T1000 (cell line): ENCODE data around the gene RP9.

Experiments
- DNase-seq: peaks from one replicate; lab custom pipeline; 2025; ENCODE audit warnings: mixed read lengths; lab: John Stamatoyannopoulos, UW

RP9 gene

GRCh38 chr7:33062023-33062781 lies 47.0 kb downstream of the RP9 start, which contains the start of gene NT5C3A:
TSS of gene NT5C3A (minus strand) at chr7:33062776. CDS start at chr7:33062705, 71 bp downstream.
- DNase-seq, result no peak

DNA sequence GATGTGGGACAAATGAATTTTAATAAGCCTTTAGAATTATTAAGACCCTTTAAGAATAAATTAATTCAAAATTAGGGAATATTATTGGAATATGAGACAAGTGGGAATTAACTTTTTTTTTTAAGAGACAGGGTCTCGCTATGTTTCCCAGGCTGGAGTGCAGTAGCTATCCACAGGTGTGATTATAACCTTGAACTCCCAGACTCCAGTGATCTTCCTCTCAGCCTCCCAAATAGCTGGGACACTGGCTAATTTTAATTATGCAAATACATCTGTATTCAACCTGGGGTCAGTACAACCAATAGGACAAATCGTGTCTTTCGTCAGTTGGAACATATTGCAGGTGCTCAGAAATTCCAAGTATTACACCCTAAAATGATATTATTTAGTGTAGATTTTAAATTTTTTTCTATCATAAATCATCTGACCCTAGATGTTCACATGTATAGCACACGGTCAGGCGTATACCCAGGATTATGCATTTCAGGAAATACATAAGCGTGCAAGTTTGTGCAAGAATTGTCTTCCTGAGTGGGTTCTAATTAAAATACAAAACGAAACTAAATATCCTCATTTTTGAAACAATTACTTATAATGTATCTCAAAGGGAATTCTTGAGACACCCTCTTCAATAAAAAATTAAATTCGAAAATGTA lies 47.8 kb downstream of the RP9 start:
- DNase-seq, result no peak

GRCh38 chr7:33059635-33060034 lies 49.6 kb downstream of the RP9 start:
- no peak for DNase-seq

DNA sequence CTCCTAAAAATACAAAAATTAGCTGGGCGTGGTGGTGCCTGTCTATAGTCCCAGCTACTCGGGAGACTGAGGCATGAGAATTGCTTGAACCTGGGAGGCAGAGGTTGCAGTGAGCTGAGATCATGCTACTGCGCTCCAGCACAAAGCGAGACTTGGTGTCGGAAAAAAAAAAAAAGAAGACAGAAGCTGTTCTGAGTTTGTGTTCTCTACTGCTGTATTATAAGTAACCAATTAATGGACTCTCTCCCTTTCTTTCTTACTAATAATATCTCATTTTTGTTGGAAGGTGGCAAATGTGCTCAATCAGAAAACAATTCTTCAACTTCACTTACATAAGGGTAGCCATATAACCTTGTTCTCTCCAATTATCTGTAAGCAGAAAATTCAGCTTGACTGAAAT lies 54.0 kb downstream of the RP9 start:
- DNase-seq, result no peak

- DNase-seq, result no peak
Observed at GRCh38 chr7:33054261-33054964, 54.8 kb downstream of the RP9 start.

DNA sequence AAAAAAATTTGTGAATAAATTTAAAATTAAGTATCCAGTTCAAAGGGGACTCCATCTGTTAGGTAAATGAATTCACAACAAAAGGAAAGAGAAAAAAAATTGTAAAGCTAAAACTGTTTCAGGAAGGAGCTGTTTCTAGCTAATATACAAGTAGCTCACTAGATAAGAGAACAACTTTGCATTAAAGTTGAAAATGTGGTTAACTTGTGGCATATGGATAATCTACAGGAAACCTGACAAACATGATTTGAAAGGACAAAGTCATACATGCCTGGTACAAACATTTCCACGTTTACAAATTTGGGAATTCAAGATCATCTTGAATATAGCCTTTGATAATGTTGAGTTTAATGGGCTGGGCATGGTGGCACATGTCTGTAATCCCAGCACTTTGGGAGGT lies 55.5 kb downstream of the RP9 start:
- no peak for DNase-seq

DNA sequence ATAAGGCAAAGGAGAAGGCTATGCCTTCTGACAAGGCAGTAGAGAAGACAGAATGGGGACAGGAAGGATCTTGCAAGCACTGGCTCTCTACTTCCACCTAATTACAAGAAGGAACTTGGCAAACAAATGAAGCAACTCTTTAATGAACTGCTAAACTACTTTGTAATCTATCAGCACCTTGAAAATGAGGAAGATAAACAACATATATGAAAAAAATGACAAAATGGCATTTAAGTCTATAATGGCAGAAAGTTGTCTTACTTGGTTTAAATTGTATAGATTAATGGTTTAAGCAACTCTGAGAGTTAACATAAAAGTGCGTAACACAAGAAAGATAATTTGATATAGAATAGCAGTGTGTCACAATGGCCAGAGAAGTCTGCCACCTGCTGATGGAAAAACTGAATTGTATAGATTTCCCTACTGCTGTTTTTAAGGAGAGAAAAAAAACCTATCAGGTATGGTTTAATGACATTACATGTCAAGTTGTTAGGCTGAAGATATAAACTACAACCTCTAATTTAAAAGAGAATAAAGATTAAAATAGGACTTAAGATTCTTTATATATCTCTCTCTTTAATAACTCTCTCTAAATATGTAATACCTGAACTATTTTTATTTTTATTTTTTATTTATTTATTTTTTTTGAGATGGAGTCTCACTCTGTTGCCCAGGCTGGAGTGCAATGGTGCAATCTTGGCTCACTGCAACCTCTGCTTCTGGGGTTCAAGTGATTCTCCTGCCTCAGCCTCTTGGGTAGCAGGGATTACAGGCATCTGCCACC lies 58.5 kb downstream of the RP9 start:
- no peak for DNase-seq

DNA sequence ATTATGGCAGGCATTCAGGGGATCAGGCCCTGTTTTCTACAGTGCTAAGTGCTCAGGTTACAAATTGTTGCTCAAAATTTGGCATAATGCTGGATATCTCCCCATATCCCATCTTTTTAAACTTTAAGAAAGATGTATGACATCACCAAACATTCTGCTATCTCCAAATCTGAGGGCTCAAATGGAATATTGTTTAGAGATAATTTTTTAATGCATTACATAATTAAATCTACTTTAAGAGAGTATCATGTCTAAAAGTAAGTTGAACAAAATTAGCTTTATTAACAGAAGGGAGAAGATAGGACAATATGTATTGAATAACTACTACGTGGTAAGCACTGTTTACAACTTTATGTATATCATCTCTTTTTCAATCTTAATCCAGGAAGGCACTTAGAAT lies 60.5 kb downstream of the RP9 start:
- DNase-seq, result no peak

DNA sequence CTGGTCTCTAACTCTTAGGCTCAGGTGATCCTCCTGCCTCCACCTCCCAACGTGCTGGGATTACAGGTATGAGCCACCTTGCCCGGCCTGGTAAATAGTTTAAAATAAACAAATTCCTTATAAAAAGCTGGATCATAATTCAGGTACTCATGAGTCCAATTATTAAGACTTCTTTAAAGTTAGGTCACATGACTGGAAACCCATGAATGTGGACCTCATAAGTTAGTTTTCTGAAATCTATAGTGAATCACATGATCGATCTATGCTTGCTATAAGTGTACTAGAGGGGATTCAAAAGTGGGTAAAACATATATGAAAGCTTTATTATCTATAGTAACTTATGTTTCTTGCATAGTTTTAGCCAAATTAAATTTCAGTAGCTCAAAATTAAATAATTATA lies 60.9 kb downstream of the RP9 start:
- no peak for DNase-seq

DNA sequence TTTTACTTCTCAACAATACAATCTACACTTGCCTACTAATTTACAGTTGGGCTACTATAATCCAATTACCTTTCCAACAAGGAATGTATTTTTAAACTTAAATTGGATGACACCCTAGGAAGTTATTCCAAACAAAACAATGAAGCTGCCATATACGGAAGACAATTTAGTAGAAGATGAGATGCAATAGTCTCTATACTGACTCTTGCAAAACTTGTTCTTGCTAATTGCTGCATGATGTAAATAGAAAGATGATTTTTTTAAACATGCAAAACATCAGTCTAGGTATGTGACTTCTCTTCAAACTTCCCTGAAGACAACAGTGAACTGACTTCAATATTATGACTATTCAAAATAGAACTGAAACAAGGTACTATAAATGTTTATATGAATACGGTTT lies 64.2 kb downstream of the RP9 start:
- no peak for DNase-seq
